Cardiac muscle cell (in vitro differentiated cells and primary cell): ENCODE data around the gene KIFC1. TPM values are rescaled to one million over a fixed set of nuclear protein-coding genes. Genes with fewer than 3 reads are reported as not detected.

Experiments
- DNase-seq, 2 donors: peaks; one replicate each; pipeline versions ENCODE4 v3.0.0 to v3.0.0-alpha.2; 2010 to 2017; ENCODE audit warnings: low read depth in 1 of 2, low spot score in 1 of 2
- H3K27ac ChIP-seq: fragments of 200-600 bp; sonication (generic); 2 replicates; pipeline ENCODE4 v1.5.1; 2016
- H3K27me3 ChIP-seq: fragments of 200-600 bp; sonication (generic); 2 replicates; pipeline ENCODE4 v1.6.0; 2016; ENCODE audit warnings: control low read depth
- H3K36me3 ChIP-seq: fragments of 200-600 bp; sonication (generic); 2 replicates; pipeline ENCODE4 v1.5.1; 2016; ENCODE audit warnings: control low read depth
- H3K4me1 ChIP-seq: fragments of 200-600 bp; sonication (generic); 2 replicates; pipeline ENCODE4 v1.8.1; 2017; ENCODE audit warnings: low read depth, mild to moderate bottlenecking, mixed run types
- H3K4me3 ChIP-seq: fragments of 200-600 bp; sonication (generic); 2 replicates; pipeline ENCODE4 v1.5.1; 2016; ENCODE audit warnings: mild to moderate bottlenecking
- H3K9me3 ChIP-seq: fragments of 200-600 bp; sonication (generic); 2 replicates; pipeline ENCODE4 v1.5.1; 2017; ENCODE audit warnings: low read depth, mild to moderate bottlenecking, control low read depth
- polyA plus RNA-seq: library from polyadenylated mRNA; unstranded; fragments of >200 nt; fragmentation: Nextera tagmentation; extraction: Ambion mirVana; gene quantifications from 2 replicates; pipeline ENCODE4 v1.2.1, GENCODE V29; 2016
- total RNA-seq: library from RNA; depleted of rRNA; stranded (reverse); fragments of >200 nt; gene quantifications from 2 replicates; pipeline ENCODE4 v1.2.3, GENCODE V29; 2016
- TF ChIP-seq, protein P1 (sequence below): IDR thresholded peaks from 2 replicates; pipeline ENCODE4 v1.5.1; 2012; ENCODE audit warnings: low read depth, mild to moderate bottlenecking, low read length

The KIFC1 gene
- total and polyA plus RNA-seq, 2 experiments from 2014 or later = 9.4 to 69.2 TPM

DNA sequence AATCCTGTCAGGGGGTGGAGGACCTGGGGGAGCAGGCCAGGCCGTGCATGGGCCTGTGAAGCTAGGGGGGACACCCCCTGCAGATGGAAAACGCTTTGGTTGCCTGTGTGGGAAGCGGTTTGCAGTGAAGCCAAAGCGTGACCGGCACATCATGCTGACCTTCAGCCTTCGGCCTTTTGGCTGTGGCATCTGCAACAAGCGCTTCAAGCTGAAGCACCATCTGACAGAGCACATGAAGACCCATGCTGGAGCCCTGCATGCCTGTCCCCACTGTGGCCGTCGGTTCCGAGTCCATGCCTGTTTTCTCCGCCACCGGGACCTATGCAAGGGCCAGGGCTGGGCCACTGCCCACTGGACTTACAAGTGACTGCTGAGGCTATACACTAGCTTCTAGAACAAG is 64.5 kb downstream of the KIFC1 start:
- Histone ChIP-seq H3K27me3 (no peaks in the 10 kb centered on the region), H3K4me3 (no peak overlapping the region), H3K27ac (no peak overlapping the region), H3K4me1 (peaks cover 4% of the 10 kb centered on the region), H3K9me3 (no peaks in the 10 kb centered on the region), H3K36me3 (no peaks in the 10 kb centered on the region)
- TF ChIP-seq, protein P1, sequence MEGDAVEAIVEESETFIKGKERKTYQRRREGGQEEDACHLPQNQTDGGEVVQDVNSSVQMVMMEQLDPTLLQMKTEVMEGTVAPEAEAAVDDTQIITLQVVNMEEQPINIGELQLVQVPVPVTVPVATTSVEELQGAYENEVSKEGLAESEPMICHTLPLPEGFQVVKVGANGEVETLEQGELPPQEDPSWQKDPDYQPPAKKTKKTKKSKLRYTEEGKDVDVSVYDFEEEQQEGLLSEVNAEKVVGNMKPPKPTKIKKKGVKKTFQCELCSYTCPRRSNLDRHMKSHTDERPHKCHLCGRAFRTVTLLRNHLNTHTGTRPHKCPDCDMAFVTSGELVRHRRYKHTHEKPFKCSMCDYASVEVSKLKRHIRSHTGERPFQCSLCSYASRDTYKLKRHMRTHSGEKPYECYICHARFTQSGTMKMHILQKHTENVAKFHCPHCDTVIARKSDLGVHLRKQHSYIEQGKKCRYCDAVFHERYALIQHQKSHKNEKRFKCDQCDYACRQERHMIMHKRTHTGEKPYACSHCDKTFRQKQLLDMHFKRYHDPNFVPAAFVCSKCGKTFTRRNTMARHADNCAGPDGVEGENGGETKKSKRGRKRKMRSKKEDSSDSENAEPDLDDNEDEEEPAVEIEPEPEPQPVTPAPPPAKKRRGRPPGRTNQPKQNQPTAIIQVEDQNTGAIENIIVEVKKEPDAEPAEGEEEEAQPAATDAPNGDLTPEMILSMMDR = no peak
- no peak for DNase-seq

GRCh38 chr6:33458676-33459075 is 67.1 kb downstream of the KIFC1 start:
- TF ChIP-seq, protein P1 = no peak
- no peaks in the 10 kb centered on the region for H3K36me3 ChIP-seq
- peaks cover 1% of the 10 kb centered on the region for H3K4me1 ChIP-seq
- no peaks in the 10 kb centered on the region for H3K9me3 ChIP-seq
- no peak overlapping the region for H3K4me3 ChIP-seq
- H3K27me3 ChIP-seq = no peaks in the 10 kb centered on the region
- DNase-seq = no peak
- H3K27ac ChIP-seq = no peak overlapping the region

DNA sequence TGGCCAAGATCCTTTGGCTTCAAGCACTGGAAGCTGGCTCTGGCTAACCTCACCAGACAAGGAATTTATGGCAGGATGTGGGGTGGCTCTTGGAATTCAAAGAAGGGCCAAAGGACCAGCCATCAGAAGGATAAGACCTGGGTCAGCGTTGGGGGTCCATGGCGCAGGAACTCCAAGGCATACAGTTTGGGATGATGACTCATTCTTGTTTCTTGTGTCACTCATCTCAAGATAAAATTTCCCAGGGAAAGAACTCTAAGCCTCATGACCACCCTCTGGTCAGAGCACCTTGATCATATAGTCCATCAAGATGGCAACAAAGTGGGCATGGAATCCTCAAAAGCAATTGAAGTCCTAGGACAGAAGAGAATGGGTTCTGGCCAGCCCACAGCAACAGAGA is 67.6 kb downstream of the KIFC1 start:
- no peak overlapping the region for H3K27ac ChIP-seq
- no peaks in the 10 kb centered on the region for H3K36me3 ChIP-seq
- no peaks in the 10 kb centered on the region for H3K4me1 ChIP-seq
- TF ChIP-seq, protein P1 = no peak
- no peaks in the 10 kb centered on the region for H3K27me3 ChIP-seq
- no peaks in the 10 kb centered on the region for H3K9me3 ChIP-seq
- H3K4me3 ChIP-seq = no peak overlapping the region
- DNase-seq = no peak

Other genes starting within 250 kb of the KIFC1 start
- 70.6 and 94.6 TPM in 2 replicates for gene COL11A2, start 199.4 kb upstream of the KIFC1 start, total RNA-seq
- gene COL11A2, start 199.4 kb upstream of the KIFC1 start, polyA plus RNA-seq = 59.6 and 63.8 TPM in 2 replicates
- 38.1 and 46.7 TPM in 2 replicates for gene RXRB, start 191.2 kb upstream of the KIFC1 start, total RNA-seq
- 37.8 and 39.6 TPM in 2 replicates for gene RXRB, start 191.2 kb upstream of the KIFC1 start, polyA plus RNA-seq
- 147 and 150 TPM in 2 replicates for gene SLC39A7, start 191.0 kb upstream of the KIFC1 start, total RNA-seq
- 35.1 and 51.3 TPM in 2 replicates for gene SLC39A7, start 191.0 kb upstream of the KIFC1 start, polyA plus RNA-seq
- 45.4 and 45.7 TPM in 2 replicates for gene HSD17B8, start 187.2 kb upstream of the KIFC1 start, total RNA-seq
- gene HSD17B8, start 187.2 kb upstream of the KIFC1 start, polyA plus RNA-seq = 47.6 and 68.0 TPM in 2 replicates
- 37.0 and 51.4 TPM in 2 replicates for gene RING1, start 183.3 kb upstream of the KIFC1 start, total RNA-seq
- gene RING1, start 183.3 kb upstream of the KIFC1 start, polyA plus RNA-seq = 42.1 and 44.2 TPM in 2 replicates
- gene VPS52, start 119.9 kb upstream of the KIFC1 start, total RNA-seq = 34.4 and 37.1 TPM in 2 replicates
- 55.2 and 64.8 TPM in 2 replicates for gene VPS52, start 119.9 kb upstream of the KIFC1 start, polyA plus RNA-seq
- 2,022 and 2,161 TPM in 2 replicates for gene RPS18, start 119.7 kb upstream of the KIFC1 start, total RNA-seq
- gene RPS18, start 119.7 kb upstream of the KIFC1 start, polyA plus RNA-seq = 1,298 and 1,698 TPM in 2 replicates
- gene B3GALT4, start 114.7 kb upstream of the KIFC1 start, total RNA-seq = 11.7 and 15.5 TPM in 2 replicates
- 11.0 and 15.8 TPM in 2 replicates for gene B3GALT4, start 114.7 kb upstream of the KIFC1 start, polyA plus RNA-seq
- 34.8 and 58.9 TPM in 2 replicates for gene WDR46, start 102.6 kb upstream of the KIFC1 start, total RNA-seq
- 46.3 and 70.4 TPM in 2 replicates for gene WDR46, start 102.6 kb upstream of the KIFC1 start, polyA plus RNA-seq
- 72.8 and 95.3 TPM in 2 replicates for gene PFDN6, start 102.2 kb upstream of the KIFC1 start, total RNA-seq
- gene PFDN6, start 102.2 kb upstream of the KIFC1 start, polyA plus RNA-seq = 34.2 and 35.1 TPM in 2 replicates
- gene RGL2, start 92.9 kb upstream of the KIFC1 start, total RNA-seq = 61.8 and 89.8 TPM in 2 replicates
- gene RGL2, start 92.9 kb upstream of the KIFC1 start, polyA plus RNA-seq = 86.1 and 115 TPM in 2 replicates
- 29.9 and 36.4 TPM in 2 replicates for gene TAPBP, start 77.7 kb upstream of the KIFC1 start, total RNA-seq
- gene TAPBP, start 77.7 kb upstream of the KIFC1 start, polyA plus RNA-seq = 30.8 and 39.2 TPM in 2 replicates
- 37.0 and 48.0 TPM in 2 replicates for gene ZBTB22, start 74.1 kb upstream of the KIFC1 start, total RNA-seq
- gene ZBTB22, start 74.1 kb upstream of the KIFC1 start, polyA plus RNA-seq = 29.1 and 40.7 TPM in 2 replicates
- gene DAXX, start 68.9 kb upstream of the KIFC1 start, total RNA-seq = 27.6 and 44.3 TPM in 2 replicates
- gene DAXX, start 68.9 kb upstream of the KIFC1 start, polyA plus RNA-seq = 38.7 and 39.9 TPM in 2 replicates
- gene PHF1, start 19.2 kb downstream of the KIFC1 start, total RNA-seq = 61.9 and 116 TPM in 2 replicates
- 34.5 and 62.1 TPM in 2 replicates for gene PHF1, start 19.2 kb downstream of the KIFC1 start, polyA plus RNA-seq
- 304 and 348 TPM in 2 replicates for gene CUTA, start 26.3 kb downstream of the KIFC1 start, total RNA-seq
- 426 and 501 TPM in 2 replicates for gene CUTA, start 26.3 kb downstream of the KIFC1 start, polyA plus RNA-seq
- 14.9 and 20.2 TPM in 2 replicates for gene SYNGAP1, start 28.2 kb downstream of the KIFC1 start, total RNA-seq
- gene SYNGAP1, start 28.2 kb downstream of the KIFC1 start, polyA plus RNA-seq = 6.8 and 10.5 TPM in 2 replicates
- gene ZBTB9, start 62.8 kb downstream of the KIFC1 start, total RNA-seq = 5.5 and 7.8 TPM in 2 replicates
- gene ZBTB9, start 62.8 kb downstream of the KIFC1 start, polyA plus RNA-seq = 9.5 and 11.2 TPM in 2 replicates
- 39.0 and 60.8 TPM in 2 replicates for gene BAK1, start 188.5 kb downstream of the KIFC1 start, total RNA-seq
- 56.1 and 85.3 TPM in 2 replicates for gene BAK1, start 188.5 kb downstream of the KIFC1 start, polyA plus RNA-seq
- 0.35 and 1.1 TPM in 2 replicates for gene ITPR3, start 229.5 kb downstream of the KIFC1 start, total RNA-seq
- gene ITPR3, start 229.5 kb downstream of the KIFC1 start, polyA plus RNA-seq = 0.13 and 0.92 TPM in 2 replicates